Body of pancreas (tissue), 4 donors: ENCODE data around the gene RETREG1. TPM values are rescaled to one million over a fixed set of nuclear protein-coding genes. Genes with fewer than 3 reads are reported as not detected.

Experiments used
- ATAC-seq: fragments of 150-250 bp; one replicate; pipeline ENCODE4 v1.9.1; 2016
- DNase-seq, 4 donors: peaks; one replicate each; pipeline ENCODE4 v3.0.0-alpha.2; 2019
- H3K27ac ChIP-seq, 4 donors: fragments of 200-600 bp; sonication (generic); 1 replicate in 3 of 4; 2 replicates in 1 of 4; pipeline versions ENCODE4 v1.5.1 to v1.6.1; 2016 to 2019; ENCODE audit warnings: mild to moderate bottlenecking in 1 of 4, mixed read lengths in 1 of 4, moderate library complexity in 1 of 4
- H3K27me3 ChIP-seq, 2 donors: fragments of 200-600 bp; sonication (generic); one replicate each; pipeline ENCODE4 v1.6.0; 2016; ENCODE audit warnings: mild to moderate bottlenecking in 1 of 2
- H3K36me3 ChIP-seq, 2 donors: fragments of 200-600 bp; sonication (generic); replicated peaks in 1 of 2; 2 replicates each; pipeline ENCODE4 v1.5.1; 2016; ENCODE audit warnings: low read depth in 2 of 2; ENCODE audit not compliant: insufficient read depth in 1 of 2
- H3K4me1 ChIP-seq: fragments of 200-600 bp; sonication (generic); one replicate; pipeline ENCODE4 v1.6.0; 2016
- H3K4me3 ChIP-seq, 2 donors: fragments of 200-600 bp; sonication (generic); 1 replicate in 1 of 2; 2 replicates in 1 of 2; pipeline ENCODE4 v1.5.1; 2016 to 2019
- H3K9me3 ChIP-seq, 3 donors: fragments of 200-600 bp; sonication (generic); 1 replicate in 2 of 3; 2 replicates in 1 of 3; pipeline ENCODE4 v1.5.1; 2016
- POLR2A ChIP-seq, 3 donors: fragments of 450-650 bp; IDR thresholded peaks; one replicate each; pipeline ENCODE4 v1.6.1; 2016; ENCODE audit warnings: antibody characterized with exemption in 3 of 3, mild to moderate bottlenecking in 2 of 3
- WGBS, 2 donors: methylation state at CpG; one replicate each; pipeline ENCODE4 v1.1.5; 2017; 5-methylcytosine and 5-hydroxymethylcytosine counted together
- intact Hi-C: fragments of 100-400 bp; cut with DNase I; formaldehyde crosslinking; loops from one replicate; pipeline ENCODE4 v1.15.1; 2023
- total RNA-seq, 2 donors: library from RNA; depleted of rRNA; stranded (reverse); fragments of >200 nt; gene quantifications; one replicate each; pipeline ENCODE4 v1.1.0, GENCODE V29; 2016
- TF ChIP-seq, protein P1 (sequence below), 7 experiments: fragments of 450-650 bp in 4 of 7; fragments of 200-600 bp in 3 of 7; sonication (generic) in 3 of 7; IDR thresholded peaks; one replicate each; pipeline ENCODE4 v1.5.1; 2016 to 2019; ENCODE audit warnings: antibody characterized with exemption in 7 of 7

Gene RETREG1
- total RNA-seq, 2 donors from 2014 or later, result 11.9 to 16.8 TPM

DNA sequence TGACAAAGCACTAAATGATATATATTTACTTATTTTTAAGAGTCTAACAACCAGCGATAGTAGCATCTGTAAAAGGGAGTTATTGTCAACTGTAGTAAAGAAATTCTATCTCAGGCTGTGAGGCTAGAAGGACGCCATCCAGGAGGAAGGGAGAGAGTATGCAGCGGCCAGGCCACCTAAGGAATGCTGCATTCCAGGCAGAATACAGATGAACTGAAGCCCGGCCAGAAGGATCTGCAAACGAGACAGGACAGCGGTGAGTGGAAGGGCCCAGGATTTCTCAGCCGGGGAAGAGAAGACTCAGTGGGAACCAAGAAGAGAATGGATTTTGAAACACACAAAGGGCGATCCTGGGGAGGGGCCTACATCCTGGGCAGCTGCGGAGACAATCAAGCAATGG, 7.4 kb downstream of the RETREG1 start:
- DNase-seq, result no peak
- Histone ChIP-seq H3K36me3 (no peaks in the 10 kb centered on the region), H3K9me3 (no peaks in the 10 kb centered on the region), H3K4me1 (no peaks in the 10 kb centered on the region), H3K4me3 (no peak overlapping the region), H3K27ac (no peak overlapping the region), H3K27me3 (no peaks in the 10 kb centered on the region)
- TF ChIP-seq POLR2A (IDR thresholded peaks at IDR 0.05), result no peak
- TF ChIP-seq, protein P1, sequence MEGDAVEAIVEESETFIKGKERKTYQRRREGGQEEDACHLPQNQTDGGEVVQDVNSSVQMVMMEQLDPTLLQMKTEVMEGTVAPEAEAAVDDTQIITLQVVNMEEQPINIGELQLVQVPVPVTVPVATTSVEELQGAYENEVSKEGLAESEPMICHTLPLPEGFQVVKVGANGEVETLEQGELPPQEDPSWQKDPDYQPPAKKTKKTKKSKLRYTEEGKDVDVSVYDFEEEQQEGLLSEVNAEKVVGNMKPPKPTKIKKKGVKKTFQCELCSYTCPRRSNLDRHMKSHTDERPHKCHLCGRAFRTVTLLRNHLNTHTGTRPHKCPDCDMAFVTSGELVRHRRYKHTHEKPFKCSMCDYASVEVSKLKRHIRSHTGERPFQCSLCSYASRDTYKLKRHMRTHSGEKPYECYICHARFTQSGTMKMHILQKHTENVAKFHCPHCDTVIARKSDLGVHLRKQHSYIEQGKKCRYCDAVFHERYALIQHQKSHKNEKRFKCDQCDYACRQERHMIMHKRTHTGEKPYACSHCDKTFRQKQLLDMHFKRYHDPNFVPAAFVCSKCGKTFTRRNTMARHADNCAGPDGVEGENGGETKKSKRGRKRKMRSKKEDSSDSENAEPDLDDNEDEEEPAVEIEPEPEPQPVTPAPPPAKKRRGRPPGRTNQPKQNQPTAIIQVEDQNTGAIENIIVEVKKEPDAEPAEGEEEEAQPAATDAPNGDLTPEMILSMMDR (IDR thresholded peaks at IDR 0.05), result no peak
- ATAC-seq, result no peak
- intact Hi-C loops, result no loop called here
- 79 to 84% methylated on average over 9 of the region's 9 CpGs for WGBS, 2 donors

DNA sequence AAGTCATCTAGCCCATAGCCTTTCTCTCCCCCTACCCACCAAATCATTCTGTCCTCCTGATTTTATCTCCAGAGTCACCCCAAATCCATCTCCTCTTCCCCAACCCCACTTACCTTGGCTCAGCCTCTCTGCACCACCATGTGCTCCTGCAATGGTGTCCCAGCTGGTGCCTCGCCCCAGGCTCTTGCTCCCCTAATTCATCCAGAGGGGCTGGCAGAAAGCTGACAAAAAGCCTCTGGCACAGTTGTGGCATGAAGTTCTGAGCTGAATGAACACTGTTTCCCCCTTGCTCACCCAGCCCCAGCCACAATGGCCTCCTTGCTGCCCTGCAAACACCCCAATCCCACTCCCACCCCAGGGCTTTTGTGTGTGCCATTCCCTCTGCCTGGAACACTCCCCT, 10.2 kb downstream of the RETREG1 start:
- WGBS, 2 donors, result 90 to 92% methylated on average over 1 of the region's 1 CpG
- intact Hi-C loops, result no loop called here
- no peak overlapping the region for H3K4me3 ChIP-seq
- H3K36me3 ChIP-seq, result no peaks in the 10 kb centered on the region
- H3K4me1 ChIP-seq, result no peaks in the 10 kb centered on the region
- DNase-seq, result no peak
- H3K9me3 ChIP-seq, result no peaks in the 10 kb centered on the region
- H3K27ac ChIP-seq, result no peak overlapping the region
- no peak for ATAC-seq
- H3K27me3 ChIP-seq, result no peaks in the 10 kb centered on the region
- TF ChIP-seq, protein P1 (IDR thresholded peaks at IDR 0.05), result no peak
- TF ChIP-seq POLR2A (IDR thresholded peaks at IDR 0.05), result no peak

DNA sequence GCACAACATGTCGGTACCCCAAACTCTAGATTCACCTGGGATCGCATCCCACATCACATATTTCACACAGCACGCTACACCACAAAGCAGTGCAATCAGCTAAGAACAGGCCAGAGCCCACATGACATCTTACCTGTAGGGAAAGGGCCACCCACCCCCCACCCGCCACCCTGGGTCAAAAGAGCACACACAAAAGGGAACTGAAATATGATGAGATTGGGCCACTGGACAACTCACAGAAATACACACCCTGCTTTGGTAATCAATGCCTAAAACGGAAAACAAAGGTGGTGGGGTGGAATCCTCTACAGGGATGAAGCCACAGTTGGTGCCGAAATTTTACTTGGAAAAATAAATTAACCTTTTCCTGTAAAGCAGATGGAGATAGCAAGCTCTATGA, 13.1 kb downstream of the RETREG1 start:
- H3K27me3 ChIP-seq, result no peaks in the 10 kb centered on the region
- WGBS, 2 donors, result 78 to 88% methylated on average over 6 of the region's 6 CpGs
- DNase-seq, result no peak
- intact Hi-C loops, result no loop called here
- H3K4me1 ChIP-seq, result no peaks in the 10 kb centered on the region
- TF ChIP-seq, protein P1 (IDR thresholded peaks at IDR 0.05), result no peak
- TF ChIP-seq POLR2A (IDR thresholded peaks at IDR 0.05), result no peak
- H3K9me3 ChIP-seq, result no peaks in the 10 kb centered on the region
- H3K4me3 ChIP-seq, result no peak overlapping the region
- no peak for ATAC-seq
- no peaks in the 10 kb centered on the region for H3K36me3 ChIP-seq
- H3K27ac ChIP-seq, result no peak overlapping the region

DNA sequence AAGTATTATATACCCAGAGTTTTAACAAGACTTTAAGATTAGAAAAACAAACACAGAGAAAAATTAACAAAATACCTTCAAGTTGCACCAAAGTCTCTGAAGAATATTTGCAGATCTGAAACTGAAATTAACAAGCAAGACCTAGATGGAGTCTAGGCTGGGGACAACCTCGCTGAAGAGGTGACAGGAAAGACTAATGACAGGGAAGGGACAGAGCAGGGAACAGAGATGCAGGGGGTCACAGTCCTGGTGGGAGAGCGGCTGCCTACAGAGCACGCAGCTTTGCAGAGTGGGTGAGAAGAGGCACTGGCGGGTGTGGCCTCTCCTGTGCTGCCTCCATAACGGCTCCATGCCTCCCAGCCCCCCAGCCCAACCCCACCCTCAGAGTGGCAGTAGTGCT, 13.5 kb downstream of the RETREG1 start:
- Histone ChIP-seq H3K27ac (no peak overlapping the region), H3K4me3 (no peak overlapping the region), H3K9me3 (no peaks in the 10 kb centered on the region), H3K4me1 (no peaks in the 10 kb centered on the region), H3K36me3 (no peaks in the 10 kb centered on the region), H3K27me3 (no peaks in the 10 kb centered on the region)
- TF ChIP-seq, protein P1 (IDR thresholded peaks at IDR 0.05), result no peak
- no peak for TF ChIP-seq POLR2A (IDR thresholded peaks at IDR 0.05)
- DNase-seq (no peak), ATAC-seq (no peak)
- intact Hi-C loops, result no loop called here
- 77 to 91% methylated on average over 5 of the region's 5 CpGs for WGBS, 2 donors

DNA sequence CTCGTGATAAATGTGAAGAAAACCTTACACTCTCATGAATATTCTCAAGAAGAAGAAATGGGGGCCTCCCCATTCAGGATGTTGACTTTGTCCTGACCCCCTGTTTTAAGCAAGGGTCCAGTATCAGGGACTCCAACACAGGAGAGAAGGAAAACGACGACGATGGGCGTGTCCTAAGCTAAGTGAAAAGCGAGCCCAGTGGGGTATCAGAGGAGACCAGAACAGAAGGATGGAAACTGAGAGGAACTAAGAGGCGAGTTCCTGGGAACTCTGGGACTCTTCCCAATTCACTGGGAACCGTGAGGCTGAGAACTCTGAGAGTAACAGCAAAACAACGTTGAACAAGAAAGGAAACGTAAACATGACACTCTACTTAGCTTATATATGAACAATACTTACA, 14.6 kb downstream of the RETREG1 start:
- Histone ChIP-seq H3K4me1 (no peaks in the 10 kb centered on the region), H3K9me3 (no peaks in the 10 kb centered on the region), H3K27me3 (no peaks in the 10 kb centered on the region), H3K27ac (no peak overlapping the region), H3K4me3 (no peak overlapping the region), H3K36me3 (no peaks in the 10 kb centered on the region)
- no peak for TF ChIP-seq POLR2A (IDR thresholded peaks at IDR 0.05)
- TF ChIP-seq, protein P1 (IDR thresholded peaks at IDR 0.05), result no peak
- ATAC-seq (no peak), DNase-seq (no peak)
- intact Hi-C loops, result no loop called here
- 75 to 76% methylated on average over 10 of the region's 10 CpGs for WGBS, 2 donors
